ENCODE results near the gene LGALS4.
"Not testable (repeated sequence)": the region's sequence is repeated elsewhere in the genome, so short reads cannot be mapped to it uniquely, and the experiment has no call there.

LGALS4 gene

DNA sequence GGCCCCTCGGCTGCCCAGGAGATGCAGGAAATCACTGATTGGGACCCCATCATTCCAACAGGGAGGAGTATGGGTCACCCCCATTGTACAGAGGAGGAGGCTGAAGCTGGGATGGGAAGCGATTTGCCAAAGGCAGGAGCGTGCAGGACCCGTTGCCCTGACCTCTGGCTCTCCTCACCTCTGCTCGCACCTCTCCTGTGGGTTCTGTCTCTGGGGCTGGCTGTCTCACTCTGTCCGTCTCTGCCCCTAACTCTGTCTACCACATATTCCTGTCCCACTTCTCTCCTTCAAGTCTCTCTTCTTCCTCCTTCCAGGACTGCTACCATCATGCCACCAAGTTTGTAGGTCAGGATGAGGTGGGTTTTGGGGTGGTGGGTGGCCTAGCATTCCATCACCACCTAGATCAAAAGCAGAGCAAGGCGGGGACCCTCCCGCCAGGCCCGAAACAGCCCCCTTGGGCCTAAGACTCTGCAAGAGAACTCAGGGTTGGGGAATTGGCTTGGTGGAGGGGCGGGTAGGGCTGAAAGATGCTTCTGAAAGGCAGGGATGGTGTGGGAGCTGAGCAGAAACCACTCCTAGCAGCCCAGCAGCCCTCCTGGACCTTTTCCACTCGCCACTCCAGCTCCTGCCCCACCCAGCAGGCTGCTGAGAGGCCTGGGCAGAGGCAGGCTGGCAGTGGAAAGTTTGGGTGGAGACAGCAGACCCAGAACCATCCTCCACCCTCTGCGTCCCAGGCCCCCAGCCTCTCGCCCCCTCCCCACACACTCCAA, 38.4 kb downstream of the LGALS4 start:
- no peaks in the 10 kb centered on the region for H4K20me1 ChIP-seq (ENCODE audit: insufficient read depth)
- H3K4me1 ChIP-seq (ENCODE audit: low read depth, poor library complexity, severe bottlenecking): no peaks in the 10 kb centered on the region
- H2AFZ ChIP-seq (ENCODE audit: low read depth): no peak overlapping the region
- no peak overlapping the region for H3K4me3 ChIP-seq (IDR thresholded peaks at IDR 0.05; ENCODE audit: insufficient read depth, low read depth, low read length)
- 0 out of 2 replicates have a peak, but pooled peaks cover 5% of the 10 kb centered on the region for H3K27me3 ChIP-seq (ENCODE audit: insufficient read depth, low read depth)
- no peak overlapping the region for H3K9ac ChIP-seq
- no peak overlapping the region for H3K4me2 ChIP-seq
- H3K79me2 ChIP-seq (ENCODE audit: insufficient read depth, low read depth): no peaks in the 10 kb centered on the region
- TF ChIP-seq, protein P1, sequence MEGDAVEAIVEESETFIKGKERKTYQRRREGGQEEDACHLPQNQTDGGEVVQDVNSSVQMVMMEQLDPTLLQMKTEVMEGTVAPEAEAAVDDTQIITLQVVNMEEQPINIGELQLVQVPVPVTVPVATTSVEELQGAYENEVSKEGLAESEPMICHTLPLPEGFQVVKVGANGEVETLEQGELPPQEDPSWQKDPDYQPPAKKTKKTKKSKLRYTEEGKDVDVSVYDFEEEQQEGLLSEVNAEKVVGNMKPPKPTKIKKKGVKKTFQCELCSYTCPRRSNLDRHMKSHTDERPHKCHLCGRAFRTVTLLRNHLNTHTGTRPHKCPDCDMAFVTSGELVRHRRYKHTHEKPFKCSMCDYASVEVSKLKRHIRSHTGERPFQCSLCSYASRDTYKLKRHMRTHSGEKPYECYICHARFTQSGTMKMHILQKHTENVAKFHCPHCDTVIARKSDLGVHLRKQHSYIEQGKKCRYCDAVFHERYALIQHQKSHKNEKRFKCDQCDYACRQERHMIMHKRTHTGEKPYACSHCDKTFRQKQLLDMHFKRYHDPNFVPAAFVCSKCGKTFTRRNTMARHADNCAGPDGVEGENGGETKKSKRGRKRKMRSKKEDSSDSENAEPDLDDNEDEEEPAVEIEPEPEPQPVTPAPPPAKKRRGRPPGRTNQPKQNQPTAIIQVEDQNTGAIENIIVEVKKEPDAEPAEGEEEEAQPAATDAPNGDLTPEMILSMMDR (conservative IDR thresholded peaks at IDR 0.05; ENCODE audit: low read depth, low read length): no peak
- no peaks in the 10 kb centered on the region for H3K36me3 ChIP-seq (ENCODE audit: insufficient read depth)
- H3K27ac ChIP-seq: no peak overlapping the region

DNA sequence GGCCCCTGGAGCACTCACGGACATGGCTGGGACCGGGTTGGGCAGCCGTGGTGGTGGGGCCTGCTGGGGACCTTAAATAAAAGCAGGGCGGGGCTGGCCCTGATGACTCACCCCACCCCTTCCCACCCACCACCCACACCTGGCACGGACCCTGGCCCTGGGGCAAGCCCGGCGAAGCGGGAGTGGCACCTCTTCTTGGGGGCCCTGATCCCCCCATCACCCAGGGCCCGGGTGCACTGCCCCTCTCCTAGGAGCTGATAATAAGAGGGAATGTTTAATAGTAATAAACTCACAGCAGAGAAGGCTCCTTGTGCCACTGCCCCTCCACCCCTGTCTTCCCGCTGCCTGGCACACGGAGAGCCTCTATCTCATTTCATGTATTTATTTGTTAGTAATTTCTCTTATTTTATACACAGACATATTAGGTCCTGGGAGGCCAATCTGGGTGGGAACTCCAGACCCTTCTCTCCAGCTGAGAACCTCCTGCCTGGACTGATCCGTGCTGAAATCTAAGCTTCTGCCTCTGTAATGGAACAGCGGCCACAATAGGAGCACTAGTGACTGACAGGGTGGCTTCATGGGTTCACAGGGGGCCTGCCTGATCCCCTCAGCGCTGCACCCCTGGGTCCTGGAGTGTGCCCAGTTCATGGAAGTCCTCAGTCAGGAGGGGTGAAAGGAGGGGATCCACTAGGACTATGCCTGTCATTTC, 39.1 kb downstream of the LGALS4 start, which contains the start of gene LGALS7:
TSS of gene LGALS7 (minus strand) at position 49 of the 709 bp plus-strand sequence. CDS start at position 24, 25 bp downstream.
- H3K4me3 ChIP-seq (IDR thresholded peaks at IDR 0.05; ENCODE audit: insufficient read depth, low read depth, low read length): no peak within 1 kb of the TSS
- no peak within 1 kb of the TSS for H2AFZ ChIP-seq (ENCODE audit: low read depth)
- H3K9ac ChIP-seq: no peak within 1 kb of the TSS
- no peaks in the 10 kb centered on the region for H3K36me3 ChIP-seq (ENCODE audit: insufficient read depth)
- no peaks in the 10 kb centered on the region for H3K4me1 ChIP-seq (ENCODE audit: low read depth, poor library complexity, severe bottlenecking)
- no peak within 1 kb of the TSS for H3K27ac ChIP-seq
- no peaks in the 10 kb centered on the region for H4K20me1 ChIP-seq (ENCODE audit: insufficient read depth)
- TF ChIP-seq, protein P1 (conservative IDR thresholded peaks at IDR 0.05; ENCODE audit: low read depth, low read length): no peak
- 0 out of 2 replicates have a peak, but pooled peaks cover 2% of the 10 kb centered on the region for H3K27me3 ChIP-seq (ENCODE audit: insufficient read depth, low read depth)
- no peak within 1 kb of the TSS for H3K4me2 ChIP-seq
- no peaks in the 10 kb centered on the region for H3K79me2 ChIP-seq (ENCODE audit: insufficient read depth, low read depth)

DNA sequence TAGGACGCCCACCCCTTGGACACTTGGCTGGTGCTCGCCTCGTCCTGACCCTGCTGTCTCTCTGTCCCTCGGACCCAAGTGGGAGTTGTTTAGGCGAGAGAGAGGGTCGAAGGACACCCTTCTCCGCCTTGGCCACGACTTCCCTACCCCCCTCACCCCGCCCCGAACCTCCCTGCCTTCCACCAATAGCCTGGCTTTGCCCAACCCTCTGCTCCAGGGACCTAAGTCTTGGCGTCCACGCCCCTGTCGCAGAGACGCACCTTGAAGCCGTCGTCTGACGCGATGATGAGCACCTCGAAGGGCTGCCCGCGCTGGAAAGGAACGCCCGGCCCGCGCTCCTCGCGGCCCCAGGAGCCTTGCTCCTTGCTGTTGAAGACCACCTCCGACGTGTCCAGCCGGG, 41.2 kb downstream of the LGALS4 start:
- H3K27ac ChIP-seq; H3K4me1 ChIP-seq (ENCODE audit: low read depth, poor library complexity, severe bottlenecking); H4K20me1 ChIP-seq (ENCODE audit: insufficient read depth); H3K4me2 ChIP-seq; H3K9ac ChIP-seq; H3K27me3 ChIP-seq (ENCODE audit: insufficient read depth, low read depth); H3K36me3 ChIP-seq (ENCODE audit: insufficient read depth); H3K4me3 ChIP-seq (IDR thresholded peaks at IDR 0.05; ENCODE audit: insufficient read depth, low read depth, low read length); H3K79me2 ChIP-seq (ENCODE audit: insufficient read depth, low read depth); H2AFZ ChIP-seq (ENCODE audit: low read depth): not testable (repeated sequence)

DNA sequence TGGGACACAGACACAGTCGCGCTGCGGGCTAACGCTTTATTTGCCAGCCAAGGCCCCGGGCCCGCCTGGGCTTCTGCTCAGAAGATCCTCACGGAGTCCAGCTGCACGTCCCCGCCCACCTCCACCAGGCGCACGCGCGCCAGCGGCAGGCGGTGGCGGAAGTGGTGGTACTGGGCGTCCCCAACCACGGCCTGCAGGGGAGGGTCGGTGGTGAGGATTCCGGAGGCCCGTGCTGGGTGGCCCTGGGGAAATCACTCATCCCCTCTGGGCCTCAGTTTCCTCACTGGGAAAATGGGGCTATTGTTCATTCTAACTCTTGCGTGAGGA, 41.8 kb downstream of the LGALS4 start:
- H3K9ac ChIP-seq; H3K27me3 ChIP-seq (ENCODE audit: insufficient read depth, low read depth); H3K79me2 ChIP-seq (ENCODE audit: insufficient read depth, low read depth); H3K4me3 ChIP-seq (IDR thresholded peaks at IDR 0.05; ENCODE audit: insufficient read depth, low read depth, low read length); H2AFZ ChIP-seq (ENCODE audit: low read depth); H3K36me3 ChIP-seq (ENCODE audit: insufficient read depth); H3K27ac ChIP-seq; H3K4me2 ChIP-seq; H4K20me1 ChIP-seq (ENCODE audit: insufficient read depth); H3K4me1 ChIP-seq (ENCODE audit: low read depth, poor library complexity, severe bottlenecking): not testable (repeated sequence)

DNA sequence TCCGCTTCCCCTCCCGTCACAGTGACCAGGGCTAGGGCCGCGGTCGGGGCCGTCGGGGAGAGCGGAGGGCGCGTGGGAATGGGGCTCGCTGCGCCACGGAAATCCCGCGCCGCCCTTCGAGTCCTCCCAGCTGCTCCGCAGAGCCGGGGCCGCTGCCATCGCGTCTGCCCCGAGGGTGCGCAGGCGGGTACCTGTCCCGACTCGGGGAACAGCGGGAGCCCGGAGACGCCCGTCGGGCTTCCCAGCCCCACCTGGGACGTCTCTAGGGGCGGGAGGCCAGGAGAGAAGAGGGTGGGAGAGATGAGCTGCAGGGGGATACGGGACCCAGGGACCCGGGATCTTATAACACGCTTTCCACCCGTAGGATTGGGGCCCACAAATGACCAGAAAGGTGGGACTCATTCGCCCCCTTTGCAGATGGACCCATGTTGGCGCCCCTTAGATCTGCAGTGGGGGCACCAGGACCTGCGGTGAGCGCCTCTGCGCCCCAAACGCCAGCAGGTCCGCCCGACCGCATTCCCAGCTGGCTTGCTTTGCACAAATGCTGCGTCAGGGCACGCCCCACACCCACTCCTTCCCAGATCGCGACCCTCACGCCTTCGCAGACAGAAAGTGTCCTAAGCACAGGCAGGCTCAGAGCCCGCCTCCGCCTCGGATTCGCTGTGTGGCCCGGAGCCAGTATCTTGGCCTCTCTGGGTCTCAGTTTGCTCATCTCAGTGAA, 42.4 kb downstream of the LGALS4 start:
- H4K20me1 ChIP-seq (ENCODE audit: insufficient read depth); H3K4me2 ChIP-seq; H3K9ac ChIP-seq; H3K27ac ChIP-seq; H3K4me1 ChIP-seq (ENCODE audit: low read depth, poor library complexity, severe bottlenecking); H3K36me3 ChIP-seq (ENCODE audit: insufficient read depth); H3K79me2 ChIP-seq (ENCODE audit: insufficient read depth, low read depth); H3K4me3 ChIP-seq (IDR thresholded peaks at IDR 0.05; ENCODE audit: insufficient read depth, low read depth, low read length); H3K27me3 ChIP-seq (ENCODE audit: insufficient read depth, low read depth); H2AFZ ChIP-seq (ENCODE audit: low read depth): not testable (repeated sequence)

Data from KMS-11 (cell line).